Left colon (tissue), 2 donors: ENCODE results near the gene SAMD5. TPM values are rescaled to one million over a fixed set of nuclear protein-coding genes. Genes with fewer than 3 reads are reported as not detected.

Source experiments
- ATAC-seq: fragments of 200-7000 bp; cut with Tn5 transposase; one replicate; pipeline ENCODE4 v1.9.1; 2020; ENCODE audit warnings: mild to moderate bottlenecking, moderate library complexity
- DNase-seq, 2 donors: peaks; one replicate each; pipeline ENCODE4 v3.0.0-alpha.2; 2020
- intact Hi-C, 2 donors: fragments of 100-400 bp; cut with DNase I in 1 of 2; cut with micrococcal nuclease in 1 of 2; formaldehyde crosslinking; loops; one replicate each; pipeline versions ENCODE4 v1.11.2 to v1.14.0; 2022; cut with DNase I, micrococcal nuclease
- total RNA-seq, 2 donors: library from RNA; stranded (reverse); fragmentation: NEBNext Ultra II Directional; extraction: Animal tissue kit (Norgen Biotek cat#: 25700); gene quantifications; one replicate each; pipeline ENCODE4 v1.2.1, GENCODE V29; 2021
- donor health status: DM: no; HTN: no; CAD: no.
- donor health status: DM: yes; HTN: yes; CAD: no.

The SAMD5 gene
- total RNA-seq, 2 donors from 2014 or later = 8.1 to 13.4 TPM

GRCh38 chr6:147554281-147554680 lies 45.8 kb downstream of the SAMD5 start:
- intact Hi-C loops = no loop called here
- no peak for ATAC-seq
- no peak for DNase-seq

DNA sequence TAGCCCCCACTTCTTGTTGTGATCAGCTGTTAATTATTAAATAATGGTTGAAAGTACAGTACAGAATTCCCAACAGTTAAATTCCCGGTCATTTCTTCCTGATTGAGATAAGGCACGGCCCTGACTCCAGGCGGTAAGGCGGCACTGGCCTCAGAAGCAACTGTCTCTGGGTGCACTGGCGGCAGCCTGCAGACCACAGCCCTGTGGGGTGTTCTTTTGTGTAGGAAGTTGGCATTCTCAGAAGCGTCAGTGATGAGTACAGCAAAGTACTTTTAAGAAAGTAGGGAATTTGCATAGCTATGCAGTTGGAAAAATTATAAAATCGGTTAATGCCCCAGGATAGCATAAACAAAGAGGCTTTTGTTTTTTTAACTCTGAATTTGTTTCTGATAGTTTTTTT lies 50.5 kb downstream of the SAMD5 start:
- intact Hi-C loops = no loop called here
- DNase-seq = peak; percentile 44 to 53
- ATAC-seq = peak; percentile 90

DNA sequence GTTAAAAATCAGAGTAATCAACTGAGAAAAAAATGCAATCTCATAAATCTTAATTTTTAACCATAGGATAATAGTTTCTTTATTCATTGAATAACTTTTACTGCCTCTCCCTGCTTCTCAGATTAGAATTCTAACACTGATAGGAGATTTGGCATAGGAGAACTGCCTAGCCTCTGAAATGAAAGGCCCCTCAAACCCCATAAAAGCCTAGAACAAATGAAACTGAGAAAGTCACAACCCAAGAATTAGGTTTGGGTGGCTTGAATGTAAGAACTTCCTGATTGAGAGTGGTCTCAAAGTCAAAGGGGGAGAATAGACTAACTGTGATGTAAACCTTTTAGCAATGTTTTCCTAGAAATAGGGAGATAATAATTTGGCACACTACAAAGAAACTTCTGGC lies 52.2 kb downstream of the SAMD5 start:
- no peak for DNase-seq
- intact Hi-C loops = no loop called here
- ATAC-seq = peak; percentile 65

- ATAC-seq (no peak), DNase-seq (no peak)
- intact Hi-C loops = no loop called here
Observed at GRCh38 chr6:147561726-147562125, 53.2 kb downstream of the SAMD5 start.

- no peak for ATAC-seq
- DNase-seq = no peak
- intact Hi-C loops = no loop called here
Observed at GRCh38 chr6:147563472-147563871, 55.0 kb downstream of the SAMD5 start.

DNA sequence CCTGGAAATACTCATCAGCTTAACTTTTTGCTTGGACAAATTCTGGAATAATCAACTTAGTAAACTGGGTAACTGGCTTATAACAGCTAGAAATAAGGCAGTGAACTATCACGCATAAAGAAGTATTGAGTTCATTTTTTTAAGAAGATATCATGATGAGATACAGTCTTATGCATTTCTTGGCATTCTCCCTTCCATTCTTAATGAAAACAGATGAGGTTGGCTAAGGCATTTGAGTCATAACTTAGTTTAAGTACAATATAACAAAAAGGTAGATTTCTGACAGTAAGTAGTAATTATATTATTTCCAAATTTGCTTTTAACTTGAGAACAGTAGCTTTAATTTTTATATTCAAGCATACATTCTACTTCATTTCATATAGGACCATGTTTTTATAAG lies 56.1 kb downstream of the SAMD5 start:
- ATAC-seq (no peak), DNase-seq (no peak)
- intact Hi-C loops = no loop called here

- DNase-seq = no peak
- intact Hi-C loops = no loop called here
- no peak for ATAC-seq
Observed at GRCh38 chr6:147566244-147566898, 57.9 kb downstream of the SAMD5 start.

DNA sequence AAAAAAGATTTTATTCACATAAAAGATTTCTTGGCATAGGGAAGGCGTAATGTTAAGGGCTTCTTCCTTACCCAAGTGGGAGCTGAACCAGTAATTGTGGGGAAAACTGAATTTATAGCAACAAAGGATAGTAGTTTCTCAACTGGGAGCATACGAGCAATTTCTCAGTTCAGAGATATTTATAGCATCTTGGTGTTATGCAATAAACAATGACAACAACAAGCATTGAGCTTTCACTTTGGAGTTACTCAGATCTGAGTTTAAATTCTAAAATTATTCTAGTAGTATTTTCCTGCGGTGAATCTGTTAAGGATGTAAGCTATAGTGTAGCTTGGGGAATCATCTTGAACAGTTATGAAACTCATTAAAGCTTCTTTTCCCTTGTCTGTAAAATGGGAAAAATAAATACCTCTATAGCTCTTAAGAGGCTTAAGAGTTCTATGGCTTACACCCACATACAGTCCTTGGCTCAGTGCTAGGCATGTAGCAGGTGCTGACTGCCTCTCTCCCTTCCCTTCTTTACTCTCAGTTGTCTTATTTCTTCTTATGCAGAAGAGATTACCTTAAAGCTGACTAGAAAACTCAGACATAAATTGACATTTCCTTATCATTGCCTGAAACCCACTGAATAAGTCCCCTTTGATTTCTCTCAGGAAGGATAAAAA lies 58.8 kb downstream of the SAMD5 start:
- DNase-seq = no peak
- intact Hi-C loops = no loop called here
- no peak for ATAC-seq

DNA sequence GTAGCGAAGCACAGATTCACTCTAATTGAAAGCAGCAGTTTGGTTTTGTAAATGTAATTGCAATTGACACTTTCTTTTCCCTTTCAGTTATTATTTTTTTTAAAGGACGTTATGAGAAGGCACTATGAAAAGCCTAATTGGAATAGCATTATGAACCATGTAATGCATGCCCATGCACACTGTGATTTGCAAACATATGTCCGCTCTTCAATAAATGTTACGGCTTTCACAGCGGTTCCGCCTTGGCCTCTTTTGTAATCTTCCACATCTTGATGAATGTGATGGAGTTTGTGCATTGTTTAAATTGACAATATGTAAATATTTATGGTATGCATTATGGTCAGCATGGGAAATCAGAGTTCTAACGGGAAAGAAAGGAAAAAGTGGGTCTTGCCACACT lies 61.3 kb downstream of the SAMD5 start:
- DNase-seq = no peak
- no peak for ATAC-seq
- intact Hi-C loops = no loop called here

DNA sequence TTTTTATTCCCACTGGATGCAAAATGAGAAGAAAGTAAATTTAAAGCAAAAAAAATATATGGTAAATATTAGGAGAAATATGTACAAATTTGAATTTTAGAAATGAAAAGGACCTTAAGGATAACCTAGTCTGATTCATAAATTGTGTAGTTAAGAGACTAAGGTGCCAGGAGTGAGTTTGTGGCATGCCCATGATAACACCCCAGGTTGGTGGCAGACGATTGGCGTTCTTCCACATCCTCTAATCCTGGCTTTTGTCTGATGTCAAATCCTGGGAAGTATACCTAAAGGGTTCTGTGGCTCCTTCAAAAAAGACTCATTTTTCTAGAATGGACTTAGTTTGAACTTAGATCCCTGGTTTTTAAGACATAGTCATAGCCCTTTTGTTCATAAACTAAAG lies 62.2 kb downstream of the SAMD5 start:
- no peak for ATAC-seq
- intact Hi-C loops = no loop called here
- no peak for DNase-seq

GRCh38 chr6:147577488-147577887 lies 69.0 kb downstream of the SAMD5 start:
- ATAC-seq = no peak
- intact Hi-C loops = no loop called here
- DNase-seq = no peak

DNA sequence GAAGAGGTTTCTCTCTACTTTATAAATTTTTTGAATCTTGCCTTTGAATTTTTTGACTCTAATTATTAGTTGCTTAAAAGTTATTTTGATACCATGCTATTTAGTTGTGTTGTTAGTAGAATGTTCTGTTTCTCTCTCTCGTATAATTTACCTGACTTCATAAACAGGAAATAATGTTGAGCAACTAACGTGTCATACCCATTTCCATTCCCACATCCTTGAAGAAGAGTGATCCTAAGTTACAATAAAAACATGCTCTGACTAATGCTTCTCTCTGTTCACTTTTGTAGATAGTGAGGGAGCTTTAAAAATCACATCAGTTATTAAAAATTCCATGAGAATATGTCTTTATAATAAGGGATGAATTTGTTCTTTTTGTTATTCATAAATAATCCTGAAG lies 69.7 kb downstream of the SAMD5 start:
- intact Hi-C loops = no loop called here
- DNase-seq (no peak), ATAC-seq (no peak)

- ATAC-seq (no peak), DNase-seq (no peak)
- intact Hi-C loops = no loop called here
Observed at GRCh38 chr6:147578883-147579282, 70.4 kb downstream of the SAMD5 start.

DNA sequence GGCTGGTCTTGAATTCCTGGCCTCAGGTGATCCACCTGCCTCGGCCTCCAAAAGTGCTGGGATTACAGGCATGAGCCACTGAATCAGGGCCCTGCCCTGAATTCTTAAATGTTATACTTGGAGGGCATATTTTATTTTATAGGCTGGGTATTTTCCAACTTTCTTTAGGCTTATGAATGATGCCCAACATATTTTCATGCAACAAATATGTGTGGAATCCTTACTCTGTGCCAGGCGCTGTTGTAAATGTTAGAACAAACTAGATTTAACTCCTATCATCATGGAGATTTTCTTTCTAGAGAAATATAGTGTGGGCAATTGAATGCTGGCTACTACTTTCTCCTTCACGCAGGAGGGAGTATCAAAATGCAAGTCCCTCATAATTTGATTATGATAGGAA lies 71.2 kb downstream of the SAMD5 start:
- intact Hi-C loops = no loop called here
- DNase-seq = no peak

DNA sequence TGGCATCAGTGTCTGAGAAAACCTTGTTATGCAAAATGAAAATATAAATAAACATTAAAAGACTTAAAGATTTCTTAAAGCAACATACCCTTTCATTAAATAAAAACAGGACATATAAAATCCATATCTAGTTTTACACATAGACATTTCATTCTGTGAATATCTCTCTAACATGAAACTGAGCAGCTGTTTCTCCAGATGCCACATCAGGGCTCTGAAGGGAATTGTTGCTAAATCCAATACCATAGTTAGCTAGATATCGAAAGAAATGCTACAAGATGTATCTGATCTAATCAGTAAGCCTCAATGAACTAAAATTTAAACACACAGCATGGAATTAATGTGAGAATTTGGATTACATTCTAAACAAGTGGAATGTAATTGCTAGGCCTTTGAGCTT lies 74.5 kb downstream of the SAMD5 start:
- intact Hi-C loops = no loop called here

More for the DNA sequence above, 71.2 kb downstream of the SAMD5 start:
- no peak for ATAC-seq

GRCh38 chr6:147585256-147585655 lies 76.8 kb downstream of the SAMD5 start:
- no peak for ATAC-seq
- no peak for DNase-seq
- intact Hi-C loops = no loop called here

More for the DNA sequence above, 74.5 kb downstream of the SAMD5 start:
- no peak for DNase-seq
- no peak for ATAC-seq

- DNase-seq = peak in 1 of 2 donors; percentile 10
- intact Hi-C loops = no loop called here
- ATAC-seq = peak; percentile 74
Observed at GRCh38 chr6:147586044-147586443, 77.6 kb downstream of the SAMD5 start.

- DNase-seq = no peak
- intact Hi-C loops = no loop called here
- peak; percentile 72 for ATAC-seq
Observed at GRCh38 chr6:147587907-147588306, 79.4 kb downstream of the SAMD5 start.

DNA sequence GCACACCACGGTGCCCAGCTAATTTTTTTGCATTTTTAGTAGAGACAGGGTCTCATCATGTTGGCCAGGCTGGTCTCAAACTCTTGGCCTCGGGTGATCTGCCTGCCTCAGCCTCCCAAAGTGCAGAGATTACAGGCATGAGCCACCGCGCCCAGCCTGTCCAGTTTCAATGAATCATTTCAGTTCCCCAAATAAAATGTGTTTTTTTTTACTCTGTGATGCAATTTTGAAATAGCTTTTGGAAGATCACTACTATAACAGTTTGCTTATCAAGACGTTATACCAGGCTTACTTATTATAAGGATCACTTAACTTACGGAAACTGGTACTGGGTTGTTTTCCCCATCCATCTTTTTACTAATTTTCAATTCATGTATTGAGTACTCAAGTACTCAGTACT lies 80.0 kb downstream of the SAMD5 start:
- intact Hi-C loops = no loop called here
- peak; percentile 26 for ATAC-seq
- no peak for DNase-seq

- ATAC-seq (no peak), DNase-seq (no peak)
- intact Hi-C loops = no loop called here
Observed at GRCh38 chr6:147589739-147590250, 81.3 kb downstream of the SAMD5 start.

GRCh38 chr6:147595961-147596360 lies 87.5 kb downstream of the SAMD5 start:
- intact Hi-C loops = no loop called here
- no peak for ATAC-seq

More at GRCh38 chr6:147595961-147596360, 87.5 kb downstream of the SAMD5 start:
- no peak for DNase-seq
